T-helper 1 cell (primary cell): ENCODE results near the gene NANP.
"Not testable (repeated sequence)": the region's sequence is repeated elsewhere in the genome, so short reads cannot be mapped to it uniquely, and the experiment has no call there.

Experiments
- DNase-seq, 5 donors: peaks; one replicate each; pipeline ENCODE4 v3.0.0-alpha.2; 2012 to 2020
- total RNA-seq, 4 donors: gene quantifications; one replicate each; lab custom pipeline; 2026; lab: John Stamatoyannopoulos, UW

The NANP gene, protein sequence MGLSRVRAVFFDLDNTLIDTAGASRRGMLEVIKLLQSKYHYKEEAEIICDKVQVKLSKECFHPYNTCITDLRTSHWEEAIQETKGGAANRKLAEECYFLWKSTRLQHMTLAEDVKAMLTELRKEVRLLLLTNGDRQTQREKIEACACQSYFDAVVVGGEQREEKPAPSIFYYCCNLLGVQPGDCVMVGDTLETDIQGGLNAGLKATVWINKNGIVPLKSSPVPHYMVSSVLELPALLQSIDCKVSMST
- total RNA-seq: 2.2 to 3.9 (median 3.2) reads per million in 4 donors

DNA sequence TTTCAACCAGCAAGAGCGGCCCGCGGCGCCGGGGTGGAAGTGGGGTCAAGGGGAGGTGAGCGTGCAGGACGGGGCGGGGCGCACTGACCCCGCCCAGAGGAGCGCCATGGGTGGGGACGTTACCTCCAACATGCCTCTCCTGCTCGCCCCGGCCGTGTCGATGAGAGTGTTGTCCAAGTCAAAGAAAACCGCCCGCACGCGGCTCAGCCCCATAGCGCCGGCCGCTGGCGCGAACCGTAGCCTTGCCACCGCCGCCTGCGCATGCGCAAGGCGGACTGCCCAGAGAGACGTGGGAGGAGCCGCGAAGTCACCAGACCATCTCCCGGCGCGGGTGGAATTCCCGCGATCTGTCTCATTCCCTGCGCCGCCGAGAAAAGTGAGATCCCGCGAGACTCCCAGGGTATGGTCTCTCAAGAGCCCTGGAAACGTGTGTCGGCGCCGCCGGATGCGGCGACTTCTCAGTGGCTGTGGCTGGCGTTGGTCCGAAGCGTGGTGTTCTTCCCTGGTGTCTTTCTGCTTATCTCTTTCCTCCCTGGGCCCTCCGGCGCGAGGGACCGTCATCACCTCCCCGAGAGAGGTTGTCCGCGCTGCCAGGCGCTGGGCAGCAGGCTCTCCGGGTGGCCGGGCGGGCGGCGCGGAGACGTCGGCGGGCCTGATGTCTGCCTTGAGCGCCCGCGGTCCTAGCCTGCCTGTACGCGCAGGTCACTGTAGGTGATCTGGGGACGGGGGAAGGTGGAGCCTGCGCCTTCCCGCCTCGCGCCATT lies at the start of gene NANP:
NANP (minus strand) TSS at position 279 of the 764 bp plus-strand sequence; CDS start at position 213, 66 bp downstream.
- DNase-seq: peak; percentile 70 to 93 (median 76)

DNA sequence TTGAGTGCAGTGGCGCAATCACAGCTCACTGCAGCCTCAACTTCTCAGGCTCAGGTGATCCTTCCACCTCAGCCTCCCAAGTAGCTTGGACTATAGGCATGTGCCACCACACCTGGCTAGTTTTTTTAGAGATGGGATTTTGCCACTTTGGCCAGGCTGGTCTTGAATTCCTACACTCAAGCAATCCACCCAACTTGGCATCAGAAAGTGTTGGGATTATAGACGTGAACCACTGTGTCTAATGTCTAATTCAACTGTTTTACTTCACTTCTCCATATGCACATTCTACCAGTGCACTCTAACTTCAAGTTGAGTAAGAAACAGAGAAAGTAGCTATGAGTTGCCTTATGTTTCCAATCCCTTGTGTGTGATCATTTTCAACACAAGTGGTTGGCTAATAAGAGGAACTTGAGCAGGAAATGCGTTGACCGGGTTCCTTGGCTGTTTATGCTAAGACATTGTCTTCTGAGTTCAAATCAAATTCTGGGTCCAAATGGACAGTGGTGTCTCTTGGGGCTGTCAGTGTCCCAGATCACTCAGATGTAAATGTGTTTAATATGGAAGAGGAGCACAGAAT lies 48.9 kb upstream of the NANP start:
- no peak for DNase-seq

DNA sequence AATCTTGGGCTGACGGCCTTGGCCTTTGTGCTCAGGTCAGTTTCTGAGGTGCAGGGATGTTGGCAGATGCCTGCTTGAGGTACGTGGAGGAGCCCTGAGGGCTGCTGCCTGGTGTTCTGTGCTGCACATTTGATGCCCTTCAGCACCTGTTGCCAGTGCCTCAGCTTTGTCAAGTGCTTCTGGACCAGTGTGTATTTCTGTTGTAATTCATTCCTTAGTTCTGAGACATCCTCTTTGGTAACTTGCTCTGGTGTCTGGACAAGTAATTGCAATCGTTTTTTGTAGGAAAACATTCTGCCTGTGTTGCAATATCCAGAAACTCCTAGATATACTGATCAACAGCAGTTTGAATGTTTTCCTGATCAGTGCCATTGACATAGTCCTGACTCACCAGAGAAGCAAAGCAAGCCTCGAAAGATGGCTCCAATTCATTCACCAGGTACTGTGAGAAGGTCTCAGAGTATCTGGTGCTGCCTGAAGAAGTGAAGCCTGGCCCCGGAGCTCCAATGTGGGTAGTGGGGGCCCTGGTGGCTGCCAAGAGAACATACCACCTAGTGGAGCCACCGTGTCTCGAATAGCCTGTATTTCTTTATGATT lies 46.1 kb upstream of the NANP start:
- no peak for DNase-seq

DNA sequence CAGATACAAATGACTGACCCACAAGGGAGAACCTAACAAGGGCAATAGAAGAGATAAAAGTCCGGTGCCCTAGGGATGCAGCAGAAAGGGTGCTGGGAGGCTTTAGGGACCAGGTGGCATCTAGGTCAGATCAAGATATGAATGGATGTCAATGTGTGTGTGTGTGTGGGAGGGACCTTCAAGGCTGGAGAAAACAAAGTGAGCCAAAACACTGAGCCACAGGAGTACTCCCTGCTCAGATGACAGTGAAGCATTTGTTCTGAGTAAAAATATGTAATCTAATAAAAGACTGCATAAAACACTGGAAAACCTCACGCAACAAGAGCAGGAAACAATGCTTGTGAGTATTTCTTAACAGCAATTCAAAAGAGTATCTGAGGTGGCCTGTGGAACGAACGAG lies 44.6 kb upstream of the NANP start:
- no peak for DNase-seq

DNA sequence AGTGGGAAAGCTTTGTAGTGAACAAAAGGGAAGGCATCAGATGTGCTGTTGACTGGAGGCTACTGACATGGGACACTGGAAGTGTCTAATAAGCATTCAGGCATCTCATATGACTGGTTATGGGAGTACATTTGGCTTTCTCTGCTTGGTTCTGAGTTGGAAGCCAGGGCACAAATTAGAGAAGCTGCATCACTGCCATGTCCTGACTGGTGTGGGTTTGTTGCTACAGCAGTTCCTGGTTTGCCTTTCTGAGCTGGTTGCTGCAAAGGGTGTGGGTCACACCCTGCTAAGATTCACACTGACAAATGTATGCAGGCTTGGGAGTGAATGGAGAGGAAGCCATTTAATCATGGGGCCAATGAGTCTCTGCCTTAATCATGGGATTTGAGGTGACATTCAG lies 36.2 kb upstream of the NANP start:
- no peak for DNase-seq

DNA sequence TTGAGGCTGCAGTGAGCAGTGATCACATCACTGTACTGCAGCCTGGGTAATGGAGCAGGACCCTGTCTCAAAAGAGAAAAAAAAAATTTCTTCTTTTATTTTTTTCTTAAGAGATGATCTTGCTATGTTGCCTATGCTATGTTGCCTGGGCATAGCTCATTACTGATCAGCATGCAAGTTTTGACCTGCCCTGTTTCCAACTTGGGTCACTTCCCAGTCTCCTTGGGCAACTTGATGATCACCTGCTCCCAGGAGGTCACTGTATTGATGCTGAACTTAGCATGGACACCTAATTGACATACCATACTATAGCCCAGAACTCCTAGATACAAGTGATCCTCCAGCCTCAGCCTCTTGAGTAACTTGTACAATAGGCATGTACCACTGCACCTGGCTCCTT lies 30.7 kb upstream of the NANP start:
- DNase-seq: no peak

DNA sequence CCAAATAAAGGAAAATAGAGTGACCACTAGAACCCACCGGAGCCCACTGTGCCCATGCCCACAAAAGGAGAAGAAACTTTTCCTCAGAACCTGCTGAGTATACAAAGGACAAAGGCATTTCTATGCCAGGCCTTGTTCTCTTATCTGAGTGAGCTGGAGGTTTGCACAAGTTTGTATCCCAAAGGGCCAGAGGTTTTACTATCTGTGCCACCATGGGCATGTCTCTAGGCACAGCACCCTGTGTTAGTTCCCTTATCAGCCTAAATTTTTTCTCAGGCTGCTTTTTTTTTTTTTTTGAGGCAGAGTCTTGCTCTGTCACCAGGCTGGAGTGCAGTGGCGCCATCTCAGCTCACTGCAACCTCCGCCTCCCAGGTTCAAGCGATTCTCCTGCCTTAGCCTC lies 29.1 kb upstream of the NANP start:
- DNase-seq: not testable (repeated sequence)

DNA sequence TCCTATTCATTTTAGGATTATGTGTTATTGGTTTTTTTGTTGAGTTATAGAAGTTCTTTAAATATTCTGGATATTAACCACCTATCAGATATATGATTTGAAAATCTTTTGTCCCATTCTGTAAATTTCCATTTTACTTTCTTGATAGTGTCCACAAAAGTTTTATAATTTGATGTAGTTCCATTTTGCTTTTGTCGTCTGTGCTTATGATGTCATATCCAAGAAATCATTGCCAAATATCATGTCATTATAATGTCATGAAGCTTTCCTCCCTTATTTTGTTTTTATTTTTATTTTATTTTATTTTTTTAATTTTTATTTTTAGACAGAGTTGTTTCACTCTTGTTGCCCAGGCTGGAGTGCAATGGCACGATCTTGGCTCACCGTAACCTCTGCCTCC lies 21.0 kb upstream of the NANP start:
- no peak for DNase-seq

DNA sequence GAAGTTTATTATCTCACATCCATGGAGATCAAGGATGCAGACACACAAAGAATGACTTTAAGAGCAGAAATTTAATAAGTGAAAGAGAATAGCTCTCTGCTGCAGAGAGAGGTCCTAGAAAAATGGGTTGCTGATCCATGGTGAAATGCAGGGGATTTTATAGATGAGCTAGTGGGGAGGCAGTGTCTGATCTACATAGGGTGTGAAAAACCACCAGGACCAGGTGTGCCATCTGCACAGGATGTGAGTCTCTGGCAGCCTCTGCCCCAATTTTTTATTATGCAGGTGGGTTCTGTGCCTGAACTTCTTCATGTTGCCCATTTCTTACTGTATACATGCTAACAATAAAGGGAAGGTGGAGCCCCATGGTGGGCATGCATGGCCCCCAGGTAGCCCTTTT lies 19.9 kb upstream of the NANP start:
- no peak for DNase-seq

DNA sequence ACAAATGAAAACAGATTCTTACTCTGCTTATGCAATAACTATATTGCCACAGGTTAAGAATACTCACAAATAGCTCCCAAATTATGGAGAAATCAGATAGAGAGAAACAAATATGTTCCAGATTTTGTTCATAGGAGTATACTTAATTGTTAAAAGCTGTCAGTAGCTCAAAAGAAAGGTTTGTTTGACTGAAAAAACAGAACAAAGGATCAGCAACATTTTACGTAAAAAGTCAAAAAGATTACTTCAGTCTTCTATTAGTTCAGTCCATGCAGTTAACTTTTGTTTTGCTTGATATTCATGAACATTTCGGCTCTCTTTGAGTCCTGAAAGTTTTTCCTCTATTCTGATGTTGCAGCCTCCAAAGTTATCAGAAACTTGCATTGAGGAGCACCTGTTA lies 13.4 kb upstream of the NANP start:
- DNase-seq: no peak

DNA sequence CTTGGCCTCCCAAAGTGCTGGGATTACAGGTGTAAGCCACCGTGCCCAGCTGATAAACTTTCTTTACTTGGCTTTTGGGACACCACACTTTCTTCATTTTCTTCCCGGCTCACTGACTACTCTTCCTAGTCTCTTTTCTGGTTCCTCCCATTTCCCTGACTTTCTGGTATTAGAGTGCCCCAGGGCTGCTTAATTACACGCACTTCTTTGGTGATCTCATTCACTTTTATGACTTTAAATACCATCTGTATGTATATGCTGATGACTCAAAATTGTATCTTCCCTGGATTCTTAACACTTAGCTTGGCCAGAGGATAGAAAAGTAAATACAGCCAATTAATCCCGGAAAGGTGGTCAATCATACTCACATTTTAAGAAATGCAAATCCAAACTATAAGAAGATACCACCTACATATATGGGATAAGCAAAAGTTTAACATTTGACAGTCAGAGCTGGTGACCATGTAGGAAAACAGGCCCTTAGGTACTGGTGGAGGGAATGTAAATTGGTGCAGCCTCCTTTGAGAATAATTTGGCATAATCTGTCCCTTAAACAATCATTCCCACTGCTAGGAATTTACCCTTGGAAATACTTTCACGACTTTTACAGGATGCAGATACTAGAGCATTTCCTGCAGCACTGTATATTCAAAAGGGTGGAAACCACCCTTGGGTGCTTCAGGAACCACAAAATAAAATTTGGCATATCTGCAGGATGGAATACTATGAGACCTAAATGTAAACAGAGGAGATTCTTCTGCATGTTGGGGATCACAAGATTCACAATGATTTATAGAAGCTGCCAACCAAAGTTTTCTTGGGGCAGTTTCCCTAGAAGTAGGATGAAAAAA lies 9.4 kb upstream of the NANP start:
- no peak for DNase-seq

DNA sequence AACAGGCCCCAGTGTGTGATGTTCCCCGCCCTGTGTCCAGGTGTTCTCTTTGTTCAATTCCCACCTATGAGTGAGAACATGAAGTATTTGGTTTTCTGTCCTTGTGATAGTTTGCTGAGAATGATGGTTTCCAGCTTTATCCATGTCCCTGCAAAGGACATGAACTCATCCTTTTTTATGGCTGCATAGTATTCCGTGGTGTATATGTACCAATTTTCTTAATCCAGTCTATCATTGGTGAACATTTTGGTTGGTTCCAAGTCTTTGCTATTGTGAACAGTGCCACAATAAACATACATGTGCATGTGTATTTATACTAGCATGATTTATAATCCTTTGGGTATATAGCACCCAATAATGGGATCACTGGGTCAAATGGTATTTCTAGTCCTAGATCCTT lies 6.8 kb upstream of the NANP start:
- not testable (repeated sequence) for DNase-seq

DNA sequence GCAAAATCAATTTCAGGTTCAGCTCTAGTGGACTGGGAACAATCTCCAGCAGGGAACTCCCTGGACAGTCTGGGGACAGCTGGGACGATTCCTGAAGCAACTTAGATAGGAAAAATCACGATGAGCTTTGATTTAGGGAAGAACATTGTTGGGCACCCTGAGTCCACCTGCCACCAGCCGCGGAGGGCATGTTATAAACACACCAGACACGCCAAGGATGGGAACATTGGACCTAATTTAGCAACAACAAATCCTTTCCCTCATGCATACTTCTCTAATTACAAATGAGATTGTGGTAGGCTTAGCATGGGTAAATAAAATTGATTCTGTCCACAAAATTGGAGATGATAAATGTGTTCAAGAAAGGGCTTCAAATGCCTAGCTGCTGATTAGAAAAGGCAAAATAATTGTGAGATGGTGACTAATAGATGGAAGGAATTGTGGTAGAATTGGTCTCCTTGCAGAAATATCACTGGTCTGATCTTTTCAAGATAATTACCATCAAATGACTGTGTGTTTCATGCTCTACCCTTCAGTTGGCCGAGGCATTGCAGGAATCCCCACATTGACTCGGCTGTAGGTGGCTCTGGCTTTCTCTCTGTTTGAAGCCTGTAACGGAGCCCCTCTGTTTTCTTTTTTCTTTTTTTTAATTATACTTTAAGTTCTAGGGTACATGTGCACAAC lies 6.1 kb upstream of the NANP start:
- DNase-seq: no peak

DNA sequence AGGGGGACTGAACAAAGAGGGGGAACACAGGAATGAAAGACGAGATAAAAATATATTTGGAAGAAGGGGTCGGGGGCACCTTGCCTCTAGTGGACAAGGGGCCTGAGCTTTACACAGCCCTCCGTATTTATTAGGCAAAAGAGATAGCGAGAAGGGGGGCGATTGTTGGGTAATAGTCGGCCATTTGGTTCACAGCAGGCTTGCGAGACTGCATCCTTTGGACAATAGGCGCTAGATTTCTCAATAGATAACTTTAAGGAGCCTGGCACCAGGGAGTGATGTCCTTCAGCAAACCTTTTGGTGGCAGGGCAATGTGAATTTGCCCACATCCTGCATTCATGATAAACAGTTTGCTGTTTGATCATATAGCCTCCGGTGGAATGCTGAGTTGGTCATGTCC lies 3.0 kb upstream of the NANP start:
- DNase-seq: no peak

DNA sequence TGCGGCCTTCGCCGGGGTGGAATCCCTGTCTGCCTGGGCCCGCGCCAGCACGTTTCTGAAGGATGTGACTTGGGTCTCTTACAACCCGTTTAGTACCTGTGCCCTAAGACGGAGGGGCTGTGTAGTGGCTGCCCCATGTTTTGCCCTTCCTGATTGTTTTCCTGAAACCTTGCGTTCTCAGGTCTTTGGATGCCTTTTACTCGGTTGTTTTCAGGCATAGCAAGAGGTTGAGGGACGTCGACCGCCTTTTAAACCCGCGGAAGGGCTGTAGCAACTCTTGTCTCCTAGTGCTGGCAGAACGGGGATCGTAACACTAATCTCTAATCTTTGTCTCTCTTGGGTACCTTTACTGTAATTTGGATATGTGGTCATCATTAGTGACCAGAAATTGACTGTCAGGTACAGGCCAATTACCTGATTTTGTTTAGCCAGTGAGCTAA lies 706 bp upstream of the NANP start:
- DNase-seq: no peak

DNA sequence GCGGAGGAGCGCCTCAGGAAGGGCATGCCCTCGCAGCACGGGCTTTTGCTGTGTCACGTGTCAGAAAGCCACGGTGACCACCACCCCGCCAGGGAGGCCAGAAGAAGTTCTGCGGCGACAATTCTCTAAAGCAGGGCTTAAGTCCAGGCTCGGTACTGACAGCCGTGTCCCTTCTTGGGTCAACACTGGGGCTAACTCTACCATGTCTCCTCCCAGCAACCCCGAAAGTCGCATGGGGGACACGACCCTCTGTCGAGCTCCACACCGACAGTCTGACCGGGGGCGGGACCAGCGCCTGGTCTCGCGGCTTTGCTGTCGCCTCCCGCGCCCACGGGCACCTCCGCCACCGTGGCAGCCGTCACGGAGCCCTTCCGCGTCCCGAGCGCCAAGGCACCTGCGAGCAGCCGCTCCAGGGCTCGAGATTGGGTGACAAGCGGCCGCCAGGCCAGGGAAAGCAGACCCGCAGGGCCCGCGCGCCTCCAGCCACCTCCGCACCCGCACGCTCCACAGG lies 534 bp downstream of the NANP start:
- peak in 4 of 5 donors; percentile 8 to 36 (median 13) for DNase-seq

DNA sequence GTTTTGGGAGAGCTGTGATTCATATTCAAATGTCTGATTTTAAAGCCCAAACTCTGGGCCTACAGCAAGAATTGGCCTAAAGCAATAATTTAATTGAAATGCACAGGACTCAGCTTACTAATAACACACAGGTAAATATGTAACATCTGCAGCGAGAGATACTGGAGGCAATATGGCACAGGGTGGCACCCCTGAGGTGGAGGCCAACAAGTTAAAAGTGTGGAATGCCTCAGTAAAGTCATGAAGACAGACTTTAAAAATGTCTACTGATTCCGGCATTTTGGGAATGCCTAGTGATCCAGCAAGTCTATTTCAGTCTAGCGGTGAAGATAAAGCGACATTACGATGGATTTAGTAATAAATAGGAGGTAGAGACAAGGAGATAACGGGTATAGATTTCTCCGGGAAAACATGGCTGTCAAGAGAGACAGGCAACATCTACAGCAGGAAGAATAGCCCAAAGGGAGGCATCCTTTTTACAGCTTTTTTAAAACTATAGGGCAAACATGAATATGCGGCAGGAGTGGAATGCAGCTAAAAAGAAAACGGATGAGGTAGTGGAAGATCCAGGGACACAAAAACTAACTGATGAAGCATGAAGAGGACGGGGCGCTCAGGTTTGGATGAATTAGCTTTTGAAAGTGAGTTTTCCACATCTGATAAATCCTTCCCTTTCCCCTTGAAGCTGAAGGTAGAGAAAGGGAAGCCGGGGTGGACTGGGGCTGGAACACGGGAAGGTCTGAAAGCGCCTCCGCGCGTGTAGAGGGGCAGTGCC lies 1.2 kb downstream of the NANP start:
- no peak for DNase-seq

DNA sequence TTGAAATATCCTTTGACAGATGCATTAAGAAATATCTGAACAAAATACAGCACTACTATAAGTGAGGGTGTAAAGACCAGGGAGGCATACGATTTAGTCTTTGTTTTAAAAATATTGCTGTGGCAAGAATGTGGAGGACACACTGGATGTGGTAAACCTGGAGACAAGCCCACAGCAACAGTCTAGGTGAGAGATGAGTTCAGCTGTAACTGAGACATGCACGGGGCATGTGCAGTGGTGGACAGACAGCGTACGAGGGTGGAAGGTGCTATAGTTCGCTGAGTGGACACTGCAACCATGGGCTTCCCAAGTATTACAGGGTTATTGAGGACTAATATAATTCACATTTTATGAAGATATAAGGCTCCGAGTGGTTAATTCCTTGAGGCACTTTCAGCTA lies 1.8 kb downstream of the NANP start:
- no peak for DNase-seq

DNA sequence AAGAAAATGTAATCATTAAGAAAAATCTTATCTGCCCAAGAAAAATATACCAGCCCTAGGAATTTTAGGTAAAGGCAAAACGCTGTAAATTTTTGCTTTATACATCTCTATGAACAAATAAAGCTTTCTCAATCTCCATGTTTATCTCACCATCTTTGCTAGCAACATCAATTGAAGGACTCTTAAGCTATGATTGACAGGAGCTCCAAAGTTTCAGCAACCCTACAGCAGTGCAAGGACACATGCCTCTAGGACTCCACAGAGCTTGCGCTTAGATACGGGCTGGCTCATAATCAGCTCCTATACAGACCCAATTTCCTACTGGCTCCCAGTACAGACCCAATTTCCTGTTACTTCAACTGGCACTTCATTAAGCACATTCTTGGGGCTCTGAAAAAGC lies 4.3 kb downstream of the NANP start:
- DNase-seq: no peak

DNA sequence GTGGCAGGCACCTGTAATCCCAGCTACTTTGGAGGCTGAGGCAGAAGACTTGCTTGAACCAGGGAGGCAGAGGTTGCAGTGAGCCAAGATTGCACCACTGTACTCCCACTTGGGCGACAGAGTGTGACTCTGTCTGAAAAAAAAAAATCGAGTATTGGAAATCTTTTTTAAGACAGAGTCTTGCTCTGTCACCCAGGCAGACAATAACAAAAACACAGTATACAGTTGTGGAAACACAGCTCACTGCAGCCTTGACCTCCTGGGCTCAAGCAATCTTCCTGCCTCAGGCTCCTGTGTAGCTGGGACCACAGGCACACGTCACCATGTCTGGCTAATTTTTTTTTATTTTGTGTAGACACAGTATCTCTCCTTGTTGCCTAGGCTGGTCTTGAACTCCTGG lies 15.0 kb downstream of the NANP start:
- no peak for DNase-seq

DNA sequence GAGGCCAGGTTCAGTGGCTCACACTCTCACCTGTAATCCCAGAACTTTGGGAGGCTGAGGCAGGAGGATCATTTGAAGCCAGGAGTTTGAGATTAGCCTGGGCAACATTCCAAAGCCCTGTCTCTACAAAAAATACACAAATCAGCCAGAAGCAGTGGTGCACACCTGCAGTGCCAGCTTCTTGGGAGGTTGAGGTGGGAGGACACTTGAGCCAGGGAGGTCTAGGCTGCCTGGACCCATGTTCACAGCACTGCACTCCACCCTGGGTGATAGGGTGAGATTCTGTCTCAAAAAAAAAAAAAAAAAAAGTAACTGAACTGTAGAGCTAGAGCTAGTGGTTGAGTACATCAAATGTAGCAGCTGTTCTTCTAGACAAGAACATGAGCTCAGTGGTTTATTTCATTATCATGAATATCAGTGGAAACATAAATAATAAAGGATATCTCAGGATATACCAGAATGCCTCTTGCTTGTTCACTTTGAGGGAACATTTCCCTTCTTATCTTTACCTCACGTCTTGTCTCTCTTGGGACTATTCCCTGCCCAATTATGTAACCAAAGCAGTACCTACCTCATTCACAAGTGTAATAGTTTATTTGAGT lies 17.6 kb downstream of the NANP start:
- DNase-seq: no peak
